NCI-H1930 (cell line): ENCODE measurements around the gene GLYR1.

Experiments
- DNase-seq, 2 experiments: peaks; one replicate each; lab custom pipeline; 2025; lab: John Stamatoyannopoulos, UW

Gene GLYR1

GRCh38 chr16:4880006-4880580 is 33.0 kb upstream of the GLYR1 start:
- no peak for DNase-seq

GRCh38 chr16:4879049-4879448 is 32.0 kb upstream of the GLYR1 start:
- DNase-seq, result no peak

GRCh38 chr16:4877380-4877685 is 30.2 kb upstream of the GLYR1 start:
- no peak for DNase-seq

GRCh38 chr16:4876646-4877379 is 29.7 kb upstream of the GLYR1 start:
- no peak for DNase-seq

- no peak for DNase-seq
Measured at GRCh38 chr16:4874666-4875065, 27.6 kb upstream of the GLYR1 start.

- DNase-seq, result no peak
Measured at GRCh38 chr16:4873091-4873490, 26.0 kb upstream of the GLYR1 start.

- no peak for DNase-seq
Measured at GRCh38 chr16:4871071-4871470, 24.0 kb upstream of the GLYR1 start.

- DNase-seq, result no peak
Measured at GRCh38 chr16:4870138-4870671, 23.1 kb upstream of the GLYR1 start.

GRCh38 chr16:4869147-4869805 is 22.2 kb upstream of the GLYR1 start:
- DNase-seq, result no peak

- DNase-seq, result no peak
Measured at GRCh38 chr16:4868535-4868934, 21.4 kb upstream of the GLYR1 start.

GRCh38 chr16:4868026-4868425 is 20.9 kb upstream of the GLYR1 start:
- no peak for DNase-seq

- no peak for DNase-seq
Measured at GRCh38 chr16:4866586-4866985, 19.5 kb upstream of the GLYR1 start.

- DNase-seq, result no peak
Measured at GRCh38 chr16:4865231-4865860, 18.3 kb upstream of the GLYR1 start.

- DNase-seq, result no peak
Measured at GRCh38 chr16:4864728-4865127, 17.6 kb upstream of the GLYR1 start.

- no peak for DNase-seq
Measured at GRCh38 chr16:4862639-4863038, 15.6 kb upstream of the GLYR1 start.

GRCh38 chr16:4860727-4861342 is 13.7 kb upstream of the GLYR1 start:
- DNase-seq, result no peak

- no peak for DNase-seq
Measured at GRCh38 chr16:4859900-4860255, 12.8 kb upstream of the GLYR1 start.

GRCh38 chr16:4859190-4859899 is 12.3 kb upstream of the GLYR1 start:
- DNase-seq, result no peak

GRCh38 chr16:4855804-4856203 is 8.7 kb upstream of the GLYR1 start:
- no peak for DNase-seq

GRCh38 chr16:4855371-4855770 is 8.3 kb upstream of the GLYR1 start:
- no peak for DNase-seq

GRCh38 chr16:4852221-4852872 is 5.3 kb upstream of the GLYR1 start:
- no peak for DNase-seq
